CD14-positive monocyte (primary cell): Measurements from ENCODE around the gene CD36. TPM values are rescaled to one million over a fixed set of nuclear protein-coding genes. Genes with fewer than 3 reads are reported as not detected.

ENCODE experiments used
- DNase-seq, 3 donors: peaks; one replicate each; pipeline ENCODE4 v3.0.0-alpha.2; 2011 to 2022
- H2AFZ ChIP-seq: 2 replicates; pipeline ENCODE4 v1.6.0; 2012; ENCODE audit warnings: mild to moderate bottlenecking, low read depth, low read length, inconsistent platforms; ENCODE audit not compliant: insufficient read depth, poor library complexity, severe bottlenecking
- H3K27ac ChIP-seq, 2 donors: 1 replicate in 1 of 2; 2 replicates in 1 of 2; pipeline ENCODE4 v1.5.1; 2012 to 2013; ENCODE audit warnings: low read length in 2 of 2, control low read depth in 1 of 2, inconsistent platforms in 1 of 2, low read depth in 1 of 2, mild to moderate bottlenecking in 1 of 2
- H3K27me3 ChIP-seq, 2 donors: one replicate each; pipeline versions ENCODE4 v1.6.0 to v1.6.1; 2011 to 2013; ENCODE audit warnings: low read length in 2 of 2; ENCODE audit not compliant: control insufficient read depth in 2 of 2, insufficient read depth in 2 of 2
- H3K36me3 ChIP-seq, 2 donors: replicated peaks in 1 of 2; 1 replicate in 1 of 2; 2 replicates in 1 of 2; pipeline versions ENCODE4 v1.5.1 to v1.6.1; 2012 to 2013; ENCODE audit warnings: low read length in 2 of 2, control low read depth in 1 of 2, inconsistent platforms in 1 of 2, mild to moderate bottlenecking in 1 of 2; ENCODE audit not compliant: insufficient read depth in 2 of 2, control insufficient read depth in 1 of 2
- H3K4me1 ChIP-seq, 2 donors: 1 replicate in 1 of 2; 2 replicates in 1 of 2; pipeline versions ENCODE4 v1.5.1 to v1.6.1; 2012 to 2013; ENCODE audit warnings: low read length in 2 of 2, control low read depth in 1 of 2, inconsistent platforms in 1 of 2, mild to moderate bottlenecking in 1 of 2, moderate library complexity in 1 of 2; ENCODE audit not compliant: insufficient read depth in 2 of 2, control insufficient read depth in 1 of 2
- H3K4me2 ChIP-seq: replicated peaks from 2 replicates; pipeline ENCODE3; 2012; ENCODE audit warnings: low read length, moderate library complexity, mild to moderate bottlenecking; ENCODE audit not compliant: poor library complexity, severe bottlenecking; ENCODE audit errors: extremely low read depth
- H3K4me3 ChIP-seq, 3 experiments: fragments of 200-600 bp in 1 of 3; sonication (generic) in 1 of 3; replicated peaks in 1 of 3; 1 replicate in 2 of 3; 2 replicates in 1 of 3; pipeline ENCODE4 v1.5.1; 2011 to 2013; ENCODE audit warnings: low read length in 3 of 3, mild to moderate bottlenecking in 3 of 3, control low read depth in 2 of 3, low read depth in 2 of 3, inconsistent platforms in 1 of 3, moderate library complexity in 1 of 3
- H3K79me2 ChIP-seq: 2 replicates; pipeline ENCODE4 v1.6.0; 2012; ENCODE audit warnings: mild to moderate bottlenecking, control low read depth, inconsistent platforms, low read length, moderate library complexity; ENCODE audit not compliant: insufficient read depth
- H3K9ac ChIP-seq: 2 replicates; pipeline ENCODE4 v1.6.0; 2017; ENCODE audit warnings: low read length, mild to moderate bottlenecking; ENCODE audit not compliant: insufficient read depth, poor library complexity, severe bottlenecking
- H3K9me3 ChIP-seq, 2 donors: replicated peaks in 1 of 2; 1 replicate in 1 of 2; 2 replicates in 1 of 2; pipeline versions ENCODE4 v1.5.1 to v1.6.1; 2012 to 2013; ENCODE audit warnings: low read length in 2 of 2, control low read depth in 1 of 2; ENCODE audit not compliant: control insufficient read depth in 1 of 2, insufficient read depth in 1 of 2
- H4K20me1 ChIP-seq: 2 replicates; pipeline ENCODE4 v1.6.0; 2012; ENCODE audit warnings: mild to moderate bottlenecking, low read length, control low read depth, moderate library complexity; ENCODE audit not compliant: insufficient read depth
- H3K27ac Mint-ChIP-seq, 7 donors: one replicate each; pipeline ENCODE4 v1.8.0; 2020; ENCODE audit warnings: mild to moderate bottlenecking in 7 of 7, mixed read lengths in 7 of 7, moderate library complexity in 6 of 7, inconsistent platforms in 2 of 7
- H3K27me3 Mint-ChIP-seq, 3 donors: one replicate each; pipeline ENCODE4 v1.8.0; 2021 to 2022; ENCODE audit warnings: low read depth in 3 of 3, mild to moderate bottlenecking in 3 of 3, mixed read lengths in 3 of 3, moderate library complexity in 3 of 3, inconsistent platforms in 1 of 3
- H3K36me3 Mint-ChIP-seq, 2 donors: one replicate each; pipeline ENCODE4 v1.8.0; 2020; ENCODE audit warnings: mixed read lengths in 2 of 2, inconsistent platforms in 1 of 2, mild to moderate bottlenecking in 1 of 2
- H3K4me1 Mint-ChIP-seq: one replicate; pipeline ENCODE4 v1.8.0; 2020; ENCODE audit warnings: mild to moderate bottlenecking, mixed read lengths
- H3K4me3 Mint-ChIP-seq, 2 donors: one replicate each; pipeline ENCODE4 v1.8.0; 2020; ENCODE audit warnings: mild to moderate bottlenecking in 2 of 2, mixed read lengths in 2 of 2, moderate library complexity in 1 of 2
- H3K9me3 Mint-ChIP-seq, 7 donors: one replicate each; pipeline ENCODE4 v1.8.0; 2020 to 2022; ENCODE audit warnings: mixed read lengths in 7 of 7, mild to moderate bottlenecking in 6 of 7, moderate library complexity in 6 of 7, inconsistent platforms in 2 of 7
- CTCF ChIP-seq: fragments of 200-600 bp; IDR thresholded peaks from one replicate; pipeline ENCODE4 v1.8.0; 2022; ENCODE audit warnings: antibody characterized with exemption, mild to moderate bottlenecking
- WGBS: methylation state at CpG from one replicate; pipeline ENCODE4 v1.1.5; 2013; ENCODE audit warnings: missing lambda C conversion rate; ENCODE audit not compliant: insufficient coverage; 5-methylcytosine and 5-hydroxymethylcytosine counted together
- intact Hi-C, 2 donors: fragments of 100-400 bp; cut with micrococcal nuclease; formaldehyde crosslinking; loops; one replicate each; pipeline versions ENCODE4 v1.15.0 to v1.15.1; 2023
- polyA plus RNA-seq, 3 donors: library from polyadenylated mRNA; depleted of rRNA in 1 of 3; unstranded in 2 of 3; stranded (reverse) in 1 of 3; fragments of 300-500 nt in 2 of 3; fragments of >200 nt in 1 of 3; fragmentation: Illumina TruSeq in 2 of 3; gene quantifications; 1 replicate in 2 of 3; 2 replicates in 1 of 3; pipeline ENCODE4 v1.2.3, GENCODE V29; 2012 to 2021

The CD36 gene
- polyA plus RNA-seq, 3 donors: 735 to 1,210 (median 1,135) TPM

DNA sequence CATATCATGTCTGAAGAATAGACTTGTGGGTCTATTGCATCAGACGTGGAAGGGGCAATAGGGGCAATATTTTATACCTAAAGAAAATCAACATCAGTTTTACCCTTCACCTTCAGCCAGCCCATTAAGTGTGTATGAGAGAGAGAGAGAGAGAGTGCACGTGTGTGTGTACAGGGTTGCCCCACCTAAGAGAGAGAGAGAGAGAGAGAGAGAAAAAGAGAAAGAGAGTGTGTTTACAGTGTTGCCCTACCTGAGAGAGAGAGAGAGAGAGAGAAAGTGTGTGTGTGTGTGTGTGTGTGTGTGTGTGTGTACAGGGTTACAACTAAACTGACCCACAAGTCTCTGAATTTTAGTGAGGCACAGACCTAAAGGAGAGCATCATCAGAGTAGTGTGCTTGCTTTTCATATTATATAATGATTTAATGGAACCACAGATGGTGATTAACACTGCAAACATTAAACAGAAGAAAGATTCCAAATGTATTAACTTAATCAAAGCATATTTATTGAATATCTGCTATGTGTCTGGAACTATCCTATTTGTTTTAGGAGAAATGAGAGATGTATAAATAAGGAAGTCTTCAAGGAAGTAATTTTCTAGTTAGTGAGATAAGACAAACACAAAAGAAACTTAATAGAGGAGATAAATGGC lies 66.8 kb downstream of the CD36 start:
- Histone ChIP-seq H3K36me3 (no peaks in the 10 kb centered on the region), H3K9ac (no peak overlapping the region), H3K27me3 (no peaks in the 10 kb centered on the region), H4K20me1 (no peaks in the 10 kb centered on the region), H3K4me2 (no peak overlapping the region), H3K79me2 (no peaks in the 10 kb centered on the region), H2AFZ (no peak overlapping the region), H3K9me3 (no peaks in the 10 kb centered on the region), H3K4me3 (no peak overlapping the region), H3K4me1 (peaks cover 32 to 49% of the 10 kb centered on the region in 2 donors), H3K27ac (no peak overlapping the region)
- no peak overlapping the region for H3K4me3 Mint-ChIP-seq
- H3K4me1 Mint-ChIP-seq: peaks cover 44% of the 10 kb centered on the region
- no CpG with 5 or more reads among the region's 2 CpGs for WGBS
- intact Hi-C loops: loop anchor here in 1 of 2 donors (10.0 kb wide), 1 partner anchor 70 kb away; no protein-coding TSS in a partner anchor
- peak overlapping the region in 1 of 7 donors; percentile 5 for H3K27ac Mint-ChIP-seq
- H3K27me3 Mint-ChIP-seq: peaks cover 1 to 4% (median 3%) of the 10 kb centered on the region in 3 donors
- no peak for TF ChIP-seq CTCF
- peaks cover 0 to 2% (median 0%) of the 10 kb centered on the region in 7 donors for H3K9me3 Mint-ChIP-seq
- DNase-seq: no peak
- peaks cover 3 to 4% of the 10 kb centered on the region in 2 donors for H3K36me3 Mint-ChIP-seq

- H3K4me3 ChIP-seq: peak overlapping the region in 1 of 3 experiments; percentile 48
- no peaks in the 10 kb centered on the region for H3K79me2 ChIP-seq
- no peak overlapping the region for H3K9ac ChIP-seq
- H4K20me1 ChIP-seq: no peaks in the 10 kb centered on the region
- H3K27me3 Mint-ChIP-seq: peaks cover 0 to 3% (median 3%) of the 10 kb centered on the region in 3 donors
- peaks cover 3 to 6% of the 10 kb centered on the region in 2 donors for H3K36me3 Mint-ChIP-seq
- TF ChIP-seq CTCF: no peak
- H3K27ac Mint-ChIP-seq: peak overlapping the region; percentile 19 to 95 (median 87)
- H3K4me1 ChIP-seq: peaks cover 31 to 53% of the 10 kb centered on the region in 2 donors
- no peaks in the 10 kb centered on the region for H3K36me3 ChIP-seq
- H3K9me3 ChIP-seq: no peaks in the 10 kb centered on the region
- no peaks in the 10 kb centered on the region for H3K27me3 ChIP-seq
- H3K4me3 Mint-ChIP-seq: peak overlapping the region in 1 of 2 donors; percentile 2
- H3K4me2 ChIP-seq: peak overlapping the region; percentile 64
- no peak overlapping the region for H2AFZ ChIP-seq
- peak overlapping the region in 1 of 2 donors; percentile 77 for H3K27ac ChIP-seq
- H3K9me3 Mint-ChIP-seq: peaks cover 0 to 3% (median 0%) of the 10 kb centered on the region in 7 donors
- intact Hi-C loops: loop anchor here in 1 of 2 donors (10.0 kb wide), 1 partner anchor 67 kb away; no protein-coding TSS in a partner anchor
- DNase-seq: peak in 2 of 3 donors; percentile 35 to 37
- H3K4me1 Mint-ChIP-seq: peaks cover 46% of the 10 kb centered on the region
- WGBS: 86% methylated on average over 1 of the region's 1 CpG
These were observed 68.9 kb downstream of the CD36 start for GRCh38 chr7:80707318-80707717.
